A549 (cell line): ENCODE results near the gene KIAA0825. TPM values are rescaled to one million over a fixed set of nuclear protein-coding genes. Genes with fewer than 3 reads are reported as not detected.

Source experiments
- ATAC-seq, 2 experiments: fragments of 200-7000 bp in 1 of 2; fragments of >200 bp in 1 of 2; cut with Nextera tagmentation in 1 of 2; cut with Tn5 transposase in 1 of 2; 3 replicates each; pipeline versions ENCODE4 v1.8.0 to v1.9.1; 2018 to 2020; ENCODE audit warnings: mild to moderate bottlenecking in 1 of 2, moderate library complexity in 1 of 2
- CTCF ChIA-PET: fragments of 300-600 bp; sonication (Branson Sonifier 250); formaldehyde crosslinking; extraction: SDS; loops from one replicate; lab custom pipeline; 2021; ENCODE audit warnings: antibody characterized with exemption, inconsistent platforms; lab: Yijun Ruan, JAX
- POLR2A ChIA-PET: fragments of 350-600 bp; formaldehyde crosslinking; extraction: SDS; loops from one replicate; lab custom pipeline; 2021; ENCODE audit warnings: antibody characterized with exemption, inconsistent platforms; lab: Yijun Ruan, JAX
- DNase-seq, 2 experiments: peaks; one replicate each; pipeline versions ENCODE4 v3.0.0 to v3.0.0-alpha.2; 2011 to 2016; ENCODE audit warnings: low read depth in 1 of 2, low spot score in 1 of 2
- FAIRE-seq: peaks from 2 replicates; lab custom pipeline; 2011; peaks lifted over from hg19 to GRCh38; lab: Jason Lieb, UNC
- H3K27ac ChIP-seq, 2 experiments: fragments of >200 bp; sonication (Bioruptor Twin); formaldehyde crosslinking; 3 replicates each; pipeline ENCODE4 v1.5.1; 2016 to 2017
- H3K4me1 ChIP-seq: fragments of >200 bp; sonication (Bioruptor Twin); formaldehyde crosslinking; 3 replicates; pipeline ENCODE4 v1.6.1; 2016
- H3K4me2 ChIP-seq: fragments of >200 bp; sonication (Bioruptor Twin); formaldehyde crosslinking; 3 replicates; pipeline ENCODE4 v1.6.1; 2016
- H3K4me3 ChIP-seq: fragments of >200 bp; sonication (Bioruptor Twin); formaldehyde crosslinking; 3 replicates; pipeline ENCODE4 v1.5.1; 2016
- H3K9me3 ChIP-seq: fragments of >200 bp; sonication (Bioruptor Twin); formaldehyde crosslinking; 3 replicates; pipeline ENCODE4 v1.6.1; 2016
- ATOH8 ChIP-seq: fragments of 250-450 bp; sonication (Bioruptor Pico); IDR thresholded peaks from 2 replicates; pipeline ENCODE4 v1.5.0; 2020; ENCODE audit warnings: low read depth, mild to moderate bottlenecking, moderate library complexity
- BHLHE40 ChIP-seq: IDR thresholded peaks from 2 replicates; pipeline ENCODE4 v1.6.1; 2012; ENCODE audit warnings: low read depth, low read length, inconsistent platforms
- CBX8 ChIP-seq: fragments of 200-600 bp; sonication (generic); IDR thresholded peaks from 2 replicates; pipeline ENCODE4 v1.6.1; 2016
- CTCF ChIP-seq: fragments of >200 bp; sonication (Bioruptor Twin); formaldehyde crosslinking; IDR thresholded peaks from 3 replicates; pipeline ENCODE4 v1.5.1; 2016
- EHMT2 ChIP-seq: fragments of 200-600 bp; sonication (generic); IDR thresholded peaks from 2 replicates; pipeline ENCODE4 v1.6.1; 2016; ENCODE audit warnings: antibody characterized with exemption, low read depth, mild to moderate bottlenecking, moderate library complexity
- FOSL2 ChIP-seq, 2 experiments: fragments of 450-650 bp in 1 of 2; fragments of >200 bp in 1 of 2; sonication (Bioruptor Twin) in 1 of 2; formaldehyde crosslinking; IDR thresholded peaks; 2 replicates each; pipeline versions ENCODE4 v1.5.0 to v1.6.1; 2016 to 2020; ENCODE audit warnings: mild to moderate bottlenecking in 1 of 2, moderate library complexity in 1 of 2
- FOXS1 ChIP-seq: fragments of 250-450 bp; sonication (Bioruptor Pico); IDR thresholded peaks from 2 replicates; pipeline ENCODE4 v1.5.0; 2020; ENCODE audit warnings: mild to moderate bottlenecking, moderate library complexity
- GATA3 ChIP-seq: IDR thresholded peaks from 2 replicates; pipeline ENCODE4 v1.6.1; 2012; ENCODE audit warnings: borderline replicate concordance
- HMGXB4 ChIP-seq: fragments of 250-450 bp; sonication (Bioruptor Pico); IDR thresholded peaks from 2 replicates; pipeline ENCODE4 v1.5.0; 2021; ENCODE audit warnings: mild to moderate bottlenecking, moderate library complexity, borderline replicate concordance
- HOXB5 ChIP-seq: fragments of 250-450 bp; sonication (Bioruptor Pico); IDR thresholded peaks from 2 replicates; pipeline ENCODE4 v1.5.0; 2020; ENCODE audit warnings: mild to moderate bottlenecking, moderate library complexity
- JUNB ChIP-seq: fragments of >200 bp; sonication (Bioruptor Twin); formaldehyde crosslinking; IDR thresholded peaks from 2 replicates; pipeline ENCODE4 v1.6.1; 2016
- MAFK ChIP-seq: fragments of 450-650 bp; IDR thresholded peaks from 2 replicates; pipeline ENCODE4 v1.6.1; 2014; ENCODE audit not compliant: partially characterized antibody
- MAZ ChIP-seq: fragments of 150-350 bp; IDR thresholded peaks from 2 replicates; pipeline ENCODE4 v1.6.1; 2014; ENCODE audit warnings: antibody characterized with exemption, low read depth, low read length, borderline replicate concordance
- MYC ChIP-seq: IDR thresholded peaks from 2 replicates; pipeline ENCODE4 v1.6.1; 2012; ENCODE audit warnings: mild to moderate bottlenecking, inconsistent platforms, low read length, improper control_type of control experiment, borderline replicate concordance
- NR3C1 ChIP-seq: fragments of >200 bp; sonication (Bioruptor Twin); formaldehyde crosslinking; IDR thresholded peaks from 3 replicates; pipeline ENCODE4 v1.6.1; 2017
- PBX3 ChIP-seq: IDR thresholded peaks from 2 replicates; pipeline ENCODE4 v1.6.1; 2012
- RCOR1 ChIP-seq: fragments of 150-350 bp; IDR thresholded peaks from 2 replicates; pipeline ENCODE4 v1.6.1; 2014; ENCODE audit warnings: antibody characterized with exemption, low read length, low read depth
- RNF2 ChIP-seq: fragments of 200-600 bp; sonication (generic); IDR thresholded peaks from 2 replicates; pipeline ENCODE4 v1.6.1; 2016; ENCODE audit warnings: low read depth, mild to moderate bottlenecking, antibody characterized with exemption, moderate library complexity, borderline replicate concordance
- SREBF2 ChIP-seq: fragments of 450-650 bp; IDR thresholded peaks from 2 replicates; pipeline ENCODE4 v1.6.1; 2014; ENCODE audit warnings: mild to moderate bottlenecking, moderate library complexity
- TFCP2L1 ChIP-seq: fragments of 250-450 bp; sonication (Bioruptor Pico); IDR thresholded peaks from 2 replicates; pipeline ENCODE4 v1.5.0; 2021; ENCODE audit warnings: mild to moderate bottlenecking
- ZC3H11A ChIP-seq: fragments of 450-650 bp; IDR thresholded peaks from 2 replicates; pipeline ENCODE4 v1.6.1; 2014; ENCODE audit warnings: antibody characterized with exemption, mild to moderate bottlenecking
- ZSCAN20 ChIP-seq: fragments of 250-450 bp; sonication (Bioruptor Pico); IDR thresholded peaks from 2 replicates; pipeline ENCODE4 v1.8.0; 2022; ENCODE audit warnings: mild to moderate bottlenecking, moderate library complexity
- WGBS: methylation state at CpG from one replicate; pipeline ENCODE4 v1.1.6; 2017; ENCODE audit errors: missing lambda C conversion rate; 5-methylcytosine and 5-hydroxymethylcytosine counted together
- polyA plus RNA-seq, 4 experiments: library from polyadenylated mRNA; depleted of rRNA in 3 of 4; stranded (reverse); fragments of >200 nt; fragmentation: RNase III in 1 of 4; extraction: RNeasy Plus Mini Kit Qiagen cat#74134 plus additional on column Dnase treatment in 1 of 4; gene quantifications; 2 replicates in 3 of 4; 3 replicates in 1 of 4; pipeline ENCODE4 v1.2.3, GENCODE V29; 2011 to 2017

Gene KIAA0825
- polyA plus RNA-seq, 2 of the 4 experiments (the other 2 are of a cell fraction): 0.57 to 0.80 TPM

GRCh38 chr5:94335936-94336335 is 282.5 kb downstream of the KIAA0825 start:
- Histone ChIP-seq H3K4me2 (no peak overlapping the region), H3K27ac (no peak overlapping the region), H3K9me3 (no peaks in the 10 kb centered on the region), H3K4me1 (no peaks in the 10 kb centered on the region), H3K4me3 (no peak overlapping the region)
- 59% methylated on average over 2 of the region's 2 CpGs for whole genome bisulfite sequencing
- DNase-seq: no peak
- no peak for TF ChIP-seq NR3C1
- no peak for TF ChIP-seq CTCF
- no peak for TF ChIP-seq JUNB
- TF ChIP-seq GATA3: no peak
- no peak for TF ChIP-seq EHMT2
- no peak for TF ChIP-seq MAZ
- TF ChIP-seq HMGXB4 (CRISPR knock-in tag): no peak
- TF ChIP-seq MYC: no peak
- TF ChIP-seq CBX8: no peak
- TF ChIP-seq ZSCAN20: no peak
- no peak for TF ChIP-seq FOXS1 (CRISPR knock-in tag)
- TF ChIP-seq HOXB5: no peak
- TF ChIP-seq TFCP2L1 (CRISPR knock-in tag): no peak
- no peak for TF ChIP-seq ZC3H11A
- no peak for TF ChIP-seq FOSL2 (IDR thresholded peaks at IDR 0.05)
- TF ChIP-seq FOSL2 (CRISPR knock-in tag; IDR thresholded peaks at IDR 0.05): no peak
- TF ChIP-seq RCOR1: no peak
- no peak for TF ChIP-seq ATOH8 (CRISPR knock-in tag)
- TF ChIP-seq PBX3: no peak
- TF ChIP-seq MAFK: no peak
- POLR2A ChIA-PET: no interaction called here
- no peak for FAIRE-seq
- CTCF ChIA-PET: no interaction called here
- ATAC-seq: no peak

GRCh38 chr5:94329115-94329514 is 289.3 kb downstream of the KIAA0825 start:
- no peaks in the 10 kb centered on the region for H3K4me1 ChIP-seq
- WGBS: 5% methylated on average over 1 of the region's 1 CpG
- H3K4me2 ChIP-seq: no peak overlapping the region
- ChIA-PET CTCF (no interaction called here), POLR2A (no interaction called here)
- FAIRE-seq (no peak), ATAC-seq (no peak), DNase-seq (peak in 1 of 2 experiments; percentile 4)
- H3K4me3 ChIP-seq: no peak overlapping the region
- H3K9me3 ChIP-seq: peaks cover 2% of the 10 kb centered on the region; the same call in 1 of the 3 replicates
- no peak overlapping the region for H3K27ac ChIP-seq
- TF ChIP-seq RNF2: no peak
- no peak for TF ChIP-seq BHLHE40
- TF ChIP-seq SREBF2: no peak
